IMR-90 (cell line): ENCODE results near the gene CHD2. TPM values are rescaled to one million over a fixed set of nuclear protein-coding genes. Genes with fewer than 3 reads are reported as not detected.

Experiments
- ATAC-seq: fragments of 200-7000 bp; cut with Tn5 transposase; 2 replicates; pipeline ENCODE4 v1.9.1; 2020; ENCODE audit warnings: low read depth, mild to moderate bottlenecking, moderate library complexity
- BruUV-seq: library from RNA; stranded (reverse); fragments of 400-500 nt; replicated peaks from 2 replicates; lab custom pipeline; 2021; lab: Mats Ljungman, UMichigan
- CTCF ChIA-PET: fragments of 300-600 bp; formaldehyde crosslinking; extraction: SDS; loops from one replicate; lab custom pipeline; 2021; ENCODE audit warnings: antibody characterized with exemption; lab: Yijun Ruan, JAX
- POLR2A ChIA-PET: fragments of 300-600 bp; sonication (Branson Sonifier 250); formaldehyde crosslinking; loops from one replicate; lab custom pipeline; 2022; ENCODE audit warnings: antibody characterized with exemption; ENCODE audit not compliant: unreplicated experiment; lab: Charles Lee
- DNase-seq: peaks from one replicate; pipeline ENCODE4 v3.0.0; 2013
- H2AFZ ChIP-seq: replicated peaks from 2 replicates; pipeline ENCODE3; 2013; ENCODE audit warnings: low read length, mild to moderate bottlenecking; ENCODE audit not compliant: poor library complexity
- H2AK5ac ChIP-seq: 2 replicates; pipeline ENCODE4 v1.6.1; 2013; ENCODE audit warnings: low read depth, low read length, inconsistent platforms
- H2AK9ac ChIP-seq: replicated peaks from 2 replicates; pipeline ENCODE3; 2013; ENCODE audit warnings: mild to moderate bottlenecking, low read depth, low read length, moderate library complexity; ENCODE audit not compliant: poor library complexity
- H2BK120ac ChIP-seq: 2 replicates; pipeline ENCODE4 v1.6.1; 2013; ENCODE audit warnings: low read depth, low read length, inconsistent platforms
- H2BK15ac ChIP-seq: 3 replicates; pipeline ENCODE4 v1.6.1; 2013; ENCODE audit warnings: low read depth, low read length, inconsistent platforms
- H2BK20ac ChIP-seq: 2 replicates; pipeline ENCODE4 v1.6.1; 2013; ENCODE audit warnings: low read depth, mild to moderate bottlenecking, inconsistent platforms, low read length, moderate library complexity
- H2BK5ac ChIP-seq: 2 replicates; pipeline ENCODE4 v1.6.1; 2013; ENCODE audit warnings: mild to moderate bottlenecking, low read depth, low read length, inconsistent platforms; ENCODE audit not compliant: poor library complexity, severe bottlenecking
- H3K14ac ChIP-seq: replicated peaks from 2 replicates; pipeline ENCODE4 v1.6.1; 2013; ENCODE audit warnings: low read depth, low read length, inconsistent platforms
- H3K18ac ChIP-seq: 2 replicates; pipeline ENCODE4 v1.6.1; 2013; ENCODE audit warnings: low read depth, low read length, control low read depth
- H3K23ac ChIP-seq: 2 replicates; pipeline ENCODE4 v1.6.1; 2013; ENCODE audit warnings: low read depth, low read length, inconsistent platforms
- H3K27ac ChIP-seq: 2 replicates; pipeline ENCODE4 v1.5.1; 2013; ENCODE audit warnings: mild to moderate bottlenecking, control low read depth, low read length; ENCODE audit not compliant: insufficient read depth
- H3K27me3 ChIP-seq: 2 replicates; pipeline ENCODE4 v1.6.1; 2013; ENCODE audit warnings: low read length; ENCODE audit not compliant: control insufficient read depth, insufficient read depth
- H3K36me3 ChIP-seq: 2 replicates; pipeline ENCODE4 v1.6.1; 2013; ENCODE audit warnings: low read length, mixed read lengths; ENCODE audit not compliant: control insufficient read depth, insufficient read depth
- H3K4ac ChIP-seq: 2 replicates; pipeline ENCODE4 v1.6.1; 2013; ENCODE audit warnings: low read depth, low read length, inconsistent platforms
- H3K4me1 ChIP-seq: 2 replicates; pipeline ENCODE4 v1.6.1; 2013; ENCODE audit warnings: low read length, mixed read lengths; ENCODE audit not compliant: control insufficient read depth, insufficient read depth
- H3K4me2 ChIP-seq: 2 replicates; pipeline ENCODE4 v1.6.1; 2013; ENCODE audit warnings: low read depth, mild to moderate bottlenecking, control low read depth, low read length, moderate library complexity
- H3K4me3 ChIP-seq: 2 replicates; pipeline ENCODE4 v1.5.1; 2013; ENCODE audit warnings: low read depth, mild to moderate bottlenecking, control low read depth, low read length, moderate library complexity; ENCODE audit not compliant: insufficient read depth
- H3K56ac ChIP-seq: 2 replicates; pipeline ENCODE4 v1.6.1; 2013; ENCODE audit warnings: low read length, inconsistent platforms; ENCODE audit not compliant: insufficient read depth; ENCODE audit errors: extremely low read depth
- H3K79me1 ChIP-seq, 2 experiments: 2 replicates each; pipeline ENCODE4 v1.6.1; 2013; ENCODE audit warnings: low read length in 2 of 2, inconsistent platforms in 1 of 2, low read depth in 1 of 2
- H3K9ac ChIP-seq: 2 replicates; pipeline ENCODE4 v1.6.1; 2013; ENCODE audit warnings: low read depth, low read length, control low read depth
- H3K9me1 ChIP-seq: 2 replicates; pipeline ENCODE4 v1.6.1; 2013; ENCODE audit warnings: low read length, inconsistent platforms; ENCODE audit not compliant: insufficient read depth
- H3K9me3 ChIP-seq: 2 replicates; pipeline ENCODE4 v1.6.1; 2013; ENCODE audit warnings: low read length; ENCODE audit not compliant: control insufficient read depth, insufficient read depth
- H4K20me1 ChIP-seq: 2 replicates; pipeline ENCODE4 v1.6.1; 2013; ENCODE audit warnings: low read length, inconsistent platforms; ENCODE audit not compliant: insufficient read depth
- H4K5ac ChIP-seq: 2 replicates; pipeline ENCODE4 v1.6.1; 2013; ENCODE audit warnings: mild to moderate bottlenecking, low read depth, low read length, control low read depth
- H4K8ac ChIP-seq, 2 experiments: 2 replicates each; pipeline ENCODE4 v1.6.1; 2013; ENCODE audit warnings: low read depth in 2 of 2, low read length in 2 of 2, control low read depth in 1 of 2, inconsistent platforms in 1 of 2
- H4K91ac ChIP-seq: 2 replicates; pipeline ENCODE4 v1.6.1; 2013; ENCODE audit warnings: low read depth, low read length, inconsistent platforms; ENCODE audit not compliant: insufficient read depth
- CEBPB ChIP-seq: IDR thresholded peaks from 2 replicates; pipeline ENCODE4 v1.6.1; 2012; ENCODE audit warnings: low read depth, low read length, improper control_type of control experiment
- CHD1 ChIP-seq: IDR thresholded peaks from 2 replicates; pipeline ENCODE4 v1.6.1; 2012; ENCODE audit warnings: low read depth, low read length, improper control_type of control experiment
- CTCF ChIP-seq: conservative IDR thresholded peaks from 2 replicates; pipeline ENCODE4 v1.5.1; 2012; ENCODE audit warnings: mild to moderate bottlenecking, low read depth, low read length, improper control_type of control experiment
- FOS ChIP-seq: fragments of 150-350 bp; IDR thresholded peaks from 2 replicates; pipeline ENCODE4 v1.6.1; 2016; ENCODE audit warnings: low read depth, low read length
- MXI1 ChIP-seq: IDR thresholded peaks from 2 replicates; pipeline ENCODE4 v1.6.1; 2012; ENCODE audit warnings: low read depth, mild to moderate bottlenecking, low read length, moderate library complexity, borderline replicate concordance
- POLR2A ChIP-seq: IDR thresholded peaks from 2 replicates; pipeline ENCODE4 v1.6.1; 2012; ENCODE audit warnings: mild to moderate bottlenecking, low read depth, low read length
- RAD21 ChIP-seq: IDR thresholded peaks from 2 replicates; pipeline ENCODE4 v1.6.1; 2012; ENCODE audit warnings: low read length, improper control_type of control experiment
- RFX5 ChIP-seq: IDR thresholded peaks from 2 replicates; pipeline ENCODE4 v1.8.0; 2012; ENCODE audit warnings: low read depth, mild to moderate bottlenecking, low read length, moderate library complexity
- SMC3 ChIP-seq: fragments of 150-350 bp; IDR thresholded peaks from 2 replicates; pipeline ENCODE4 v1.6.1; 2016; ENCODE audit warnings: low read depth, mild to moderate bottlenecking, antibody characterized with exemption, low read length, moderate library complexity
- WGBS, 2 experiments: methylation state at CpG; one replicate each; pipeline versions ENCODE4 v1.1.5 to v1.1.7; 2013; ENCODE audit warnings: missing lambda C conversion rate in 2 of 2; ENCODE audit not compliant: insufficient read length in 1 of 2; ENCODE audit errors: extremely low coverage in 2 of 2; 5-methylcytosine and 5-hydroxymethylcytosine counted together
- dilution Hi-C: fragments of 300-500 bp; cut with HindIII; formaldehyde crosslinking; loops from one replicate; pipeline ENCODE4 v1.14.3; 2018; ENCODE audit warnings: low sequenced_read_pairs; ENCODE audit not compliant: unreplicated experiment
- in situ Hi-C: fragments of 300-500 bp; cut with MboI; formaldehyde crosslinking; loops from 3 replicates; pipeline ENCODE4 v1.14.3; 2019; ENCODE audit warnings: low sequenced_read_pairs, inconsistent platforms, mixed read lengths
- intact Hi-C: fragments of 100-400 bp; cut with micrococcal nuclease; formaldehyde crosslinking; loops from 2 replicates; pipeline ENCODE4 v1.10.0; 2022
- polyA plus RNA-seq, 3 experiments: library from polyadenylated mRNA; depleted of rRNA; stranded (reverse); fragments of >200 nt; gene quantifications; 2 replicates each; pipeline ENCODE4 v1.2.3, GENCODE V29; 2012; ENCODE audit warnings: low replicate concordance in 1 of 3
- total RNA-seq: library from RNA; depleted of rRNA; stranded (reverse); fragments of >200 nt; gene quantifications from 2 replicates; pipeline ENCODE4 v1.2.3, GENCODE V29; 2012
- TF ChIP-seq, protein P1 (sequence below): fragments of 150-350 bp; IDR thresholded peaks from 2 replicates; pipeline ENCODE4 v1.6.1; 2016; ENCODE audit warnings: low read depth, mild to moderate bottlenecking, low read length, moderate library complexity, borderline replicate concordance
- TF ChIP-seq, protein P2 (sequence below): fragments of 150-350 bp; IDR thresholded peaks from 2 replicates; pipeline ENCODE4 v1.6.1; 2017; ENCODE audit warnings: mild to moderate bottlenecking, antibody characterized with exemption, low read length, low read depth

The CHD2 gene
- total and polyA plus RNA-seq, 2 of the 4 experiments (the other 2 are of a cell fraction): 44.9 to 64.7 TPM

DNA sequence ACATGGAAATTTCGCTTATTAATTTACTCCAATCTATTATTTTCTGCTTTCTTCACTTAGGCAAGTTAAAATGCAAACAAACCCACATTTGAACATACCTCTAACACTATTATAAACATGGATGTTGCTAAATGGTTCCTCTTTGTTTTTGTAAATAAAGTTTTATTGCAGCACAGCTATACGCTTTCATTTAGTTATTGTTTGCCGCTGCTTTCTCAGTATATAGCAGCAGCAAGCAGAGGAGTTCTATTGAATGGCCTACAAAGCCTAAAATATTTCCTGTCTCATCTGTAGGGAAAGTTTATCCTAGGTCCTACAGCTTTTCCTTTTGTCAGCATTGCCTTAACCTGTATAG lies 7.9 kb upstream of the CHD2 start:
- Histone ChIP-seq H4K8ac (no peak overlapping the region), H3K18ac (no peak overlapping the region), H4K5ac (no peak overlapping the region), H3K79me1 (peaks cover 0 to 14% of the 10 kb centered on the region in 2 experiments; a peak in 3 of 4 replicates), H4K20me1 (peaks cover 46% of the 10 kb centered on the region), H3K9me3 (no peaks in the 10 kb centered on the region), H3K14ac (no peak overlapping the region), H3K23ac (no peak overlapping the region), H2AK5ac (no peak overlapping the region), H3K36me3 (peaks cover 58% of the 10 kb centered on the region), H2BK5ac (no peak overlapping the region), H2AK9ac (no peak overlapping the region), H4K91ac (no peak overlapping the region), H3K4me1 (peaks cover 3% of the 10 kb centered on the region; the same call in 1 of the 2 replicates), H3K4me2 (no peak overlapping the region), H2AFZ (no peak overlapping the region), H2BK120ac (no peak overlapping the region), H3K27me3 (no peaks in the 10 kb centered on the region), H3K9me1 (no peaks in the 10 kb centered on the region; the same call in 1 of the 2 replicates), H3K4ac (no peak overlapping the region), H3K56ac (no peak overlapping the region), H2BK15ac (no peak overlapping the region), H2BK20ac (no peak overlapping the region), H3K27ac (no peak overlapping the region), H3K4me3 (no peak overlapping the region), H3K9ac (no peak overlapping the region)
- no TSS peak for BruUV-seq
- ChIA-PET POLR2A (no interaction called here), CTCF (no interaction called here)
- WGBS, 2 experiments: no CpG with 5 or more reads among the region's 3 CpGs
- no peak for ATAC-seq
- in situ Hi-C loops (no loop called here), dilution Hi-C loops (no loop called here), intact Hi-C loops (no loop called here)
- DNase-seq: no peak
- no peak for TF ChIP-seq MXI1
- no peak for TF ChIP-seq CHD1
- TF ChIP-seq SMC3: no peak
- no peak for TF ChIP-seq POLR2A
- TF ChIP-seq CTCF: no peak
- no peak for TF ChIP-seq CEBPB
- TF ChIP-seq RAD21: no peak
- TF ChIP-seq RFX5: no peak
- TF ChIP-seq FOS: no peak
- TF ChIP-seq, protein P1, sequence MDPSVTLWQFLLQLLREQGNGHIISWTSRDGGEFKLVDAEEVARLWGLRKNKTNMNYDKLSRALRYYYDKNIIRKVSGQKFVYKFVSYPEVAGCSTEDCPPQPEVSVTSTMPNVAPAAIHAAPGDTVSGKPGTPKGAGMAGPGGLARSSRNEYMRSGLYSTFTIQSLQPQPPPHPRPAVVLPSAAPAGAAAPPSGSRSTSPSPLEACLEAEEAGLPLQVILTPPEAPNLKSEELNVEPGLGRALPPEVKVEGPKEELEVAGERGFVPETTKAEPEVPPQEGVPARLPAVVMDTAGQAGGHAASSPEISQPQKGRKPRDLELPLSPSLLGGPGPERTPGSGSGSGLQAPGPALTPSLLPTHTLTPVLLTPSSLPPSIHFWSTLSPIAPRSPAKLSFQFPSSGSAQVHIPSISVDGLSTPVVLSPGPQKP: no peak
- TF ChIP-seq, protein P2, sequence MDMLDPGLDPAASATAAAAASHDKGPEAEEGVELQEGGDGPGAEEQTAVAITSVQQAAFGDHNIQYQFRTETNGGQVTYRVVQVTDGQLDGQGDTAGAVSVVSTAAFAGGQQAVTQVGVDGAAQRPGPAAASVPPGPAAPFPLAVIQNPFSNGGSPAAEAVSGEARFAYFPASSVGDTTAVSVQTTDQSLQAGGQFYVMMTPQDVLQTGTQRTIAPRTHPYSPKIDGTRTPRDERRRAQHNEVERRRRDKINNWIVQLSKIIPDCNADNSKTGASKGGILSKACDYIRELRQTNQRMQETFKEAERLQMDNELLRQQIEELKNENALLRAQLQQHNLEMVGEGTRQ: no peak
